Measurements from ENCODE around the gene GFI1.
"Not testable (repeated sequence)": the region's sequence is repeated elsewhere in the genome, so short reads cannot be mapped to it uniquely, and the experiment has no call there.

Gene GFI1

DNA sequence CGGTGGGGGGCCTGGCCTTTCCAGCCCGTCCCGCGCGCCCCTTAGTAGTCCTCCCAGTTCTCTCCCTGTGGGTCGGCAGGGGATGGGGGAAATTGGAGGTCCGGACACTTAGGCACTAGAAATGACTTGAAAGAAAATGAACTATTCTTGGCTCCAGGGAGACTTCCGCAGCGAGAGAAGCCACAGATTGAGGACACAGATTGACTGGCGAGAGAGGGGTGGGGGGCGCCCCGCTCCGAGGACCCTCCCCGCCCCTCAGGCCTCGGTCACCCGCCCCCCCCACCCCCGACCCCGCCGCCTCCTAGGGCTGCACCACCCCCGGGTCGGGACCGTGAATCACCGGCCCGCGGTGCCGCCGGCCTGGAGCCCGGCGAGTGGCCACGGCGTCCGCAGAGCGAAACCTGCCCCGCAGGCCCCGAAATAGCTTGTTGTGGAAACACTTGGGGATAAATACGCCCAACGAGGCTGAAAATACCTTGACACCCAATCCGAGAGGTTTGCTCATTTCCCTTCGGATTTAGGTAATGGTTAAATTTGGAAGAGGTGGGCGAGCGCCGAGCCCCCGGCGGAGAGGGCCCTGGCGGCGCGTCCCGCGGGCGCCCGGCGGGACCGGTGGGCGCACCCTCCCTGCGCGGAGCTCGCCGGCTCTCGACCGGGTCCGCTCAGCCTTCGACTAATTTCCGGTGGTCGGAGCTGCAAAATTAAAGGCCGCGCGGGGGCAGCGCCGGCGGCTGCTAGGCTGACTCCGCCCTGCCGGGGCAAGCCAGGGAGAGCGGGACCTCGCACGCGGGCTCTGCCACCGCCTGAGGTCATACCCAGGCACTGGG is at the start of gene GFI1:
TSS of gene GFI1 (minus strand) at position 675 of the 827 bp plus-strand sequence. CDS start 3,438 bp downstream, outside the sequence.
- DNase-seq (ENCODE audit: low spot score): peak; percentile 64

DNA sequence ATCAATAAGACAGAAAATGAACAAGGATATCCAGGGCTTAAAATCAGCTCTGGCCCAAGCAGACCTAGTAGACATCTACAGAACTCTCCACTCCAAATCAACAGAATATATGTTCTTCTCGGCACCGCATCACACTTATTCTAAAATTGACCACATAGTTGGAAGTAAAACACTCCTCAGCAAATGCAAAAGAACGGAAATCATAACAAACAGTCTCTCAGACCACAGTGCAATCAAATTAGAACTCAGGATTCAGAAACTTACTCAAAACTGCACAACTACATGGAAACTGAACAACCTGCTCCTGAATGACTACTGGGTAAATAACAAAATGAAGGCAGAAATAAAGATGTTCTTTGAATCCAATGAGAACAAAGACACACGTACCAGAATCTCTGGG is 45.6 kb upstream of the GFI1 start:
- not testable (repeated sequence) for DNase-seq (ENCODE audit: low spot score)

DNA sequence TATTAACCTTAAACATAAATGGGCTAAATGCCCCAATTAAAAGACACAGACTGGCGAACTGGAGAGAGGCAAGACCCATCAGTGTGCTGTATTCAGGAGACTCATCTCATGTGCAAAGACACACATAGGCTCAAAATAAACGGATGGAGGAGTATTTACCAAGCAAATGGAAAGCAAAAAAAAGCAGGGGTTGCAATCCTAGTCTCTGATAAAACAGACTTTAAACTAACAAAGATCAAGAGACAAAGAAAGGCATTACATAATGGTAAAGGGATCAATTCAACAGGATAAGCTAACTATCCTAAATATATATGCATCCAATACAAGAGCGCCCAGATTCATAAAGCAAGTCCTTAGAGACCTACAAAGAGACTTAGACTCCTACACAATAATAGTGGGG is 45.2 kb upstream of the GFI1 start:
- DNase-seq (ENCODE audit: low spot score): not testable (repeated sequence)

DNA sequence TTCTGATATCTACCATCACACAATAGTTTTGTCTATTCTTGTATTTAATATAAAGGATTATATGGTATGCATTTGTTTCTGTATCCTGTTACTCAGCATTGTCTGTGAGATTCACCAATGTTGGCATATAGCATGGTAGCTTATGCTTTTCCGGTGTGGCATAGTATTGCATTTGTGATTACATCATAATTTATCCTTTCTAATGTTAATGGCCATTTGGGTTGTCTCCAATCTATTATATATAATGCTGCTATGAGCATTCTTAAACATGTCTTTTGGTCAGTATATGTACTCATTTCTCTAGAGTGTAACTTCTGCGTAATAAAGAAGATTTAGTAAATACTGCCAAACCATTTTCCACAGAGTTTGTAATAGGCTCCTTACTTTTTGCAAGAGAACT is 40.9 kb upstream of the GFI1 start:
- no peak for DNase-seq (ENCODE audit: low spot score)

DNA sequence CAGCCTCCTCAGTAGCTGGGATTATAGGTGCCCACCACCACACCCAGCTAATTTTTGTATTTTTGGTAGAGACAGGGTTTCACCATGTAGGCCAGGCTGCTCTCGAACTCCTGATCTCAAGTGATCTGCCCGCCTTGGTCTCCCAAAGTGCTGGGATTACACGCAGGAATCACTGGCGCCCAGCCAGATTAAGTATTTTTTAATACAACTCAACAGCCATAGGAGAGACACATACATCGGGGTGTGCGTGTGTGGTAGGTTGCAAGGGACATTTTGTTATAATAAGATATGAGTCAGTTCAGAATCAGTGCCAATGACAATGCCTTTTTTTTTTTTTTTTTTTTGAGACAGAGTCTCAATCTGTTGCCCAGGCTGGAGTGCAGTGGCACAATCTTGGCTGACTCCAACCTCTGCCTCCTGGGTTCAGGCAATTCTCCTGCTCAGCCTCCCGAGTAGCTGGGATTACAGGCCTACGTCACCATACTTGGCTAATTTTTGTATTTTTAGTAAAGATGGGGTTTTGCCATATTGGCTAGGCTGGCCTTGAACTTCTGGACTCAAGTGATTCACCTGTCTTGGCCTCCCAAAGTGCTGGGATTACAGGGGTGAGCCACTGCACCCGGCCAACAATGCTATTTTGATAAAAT is 38.3 kb upstream of the GFI1 start:
- DNase-seq (ENCODE audit: low spot score): not testable (repeated sequence)

DNA sequence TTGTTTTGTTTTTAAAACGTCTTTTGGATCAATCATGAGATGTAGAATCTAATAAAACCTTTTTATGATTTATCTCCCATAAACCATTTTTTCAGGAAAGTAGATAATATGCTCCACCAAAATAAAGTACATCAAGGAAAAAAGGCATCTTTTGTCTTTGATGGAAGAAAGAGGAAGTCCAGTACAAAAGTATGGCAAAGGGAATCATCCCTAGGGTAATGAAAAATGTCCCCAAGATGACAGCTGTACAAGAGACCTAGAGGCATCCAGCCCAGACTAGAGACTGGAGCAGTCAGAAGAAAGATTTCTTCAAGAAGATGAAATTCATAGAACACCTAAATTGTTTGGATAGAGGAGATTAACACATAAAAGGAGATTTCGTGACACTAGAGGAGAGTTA is 32.3 kb upstream of the GFI1 start:
- DNase-seq (ENCODE audit: low spot score): no peak

DNA sequence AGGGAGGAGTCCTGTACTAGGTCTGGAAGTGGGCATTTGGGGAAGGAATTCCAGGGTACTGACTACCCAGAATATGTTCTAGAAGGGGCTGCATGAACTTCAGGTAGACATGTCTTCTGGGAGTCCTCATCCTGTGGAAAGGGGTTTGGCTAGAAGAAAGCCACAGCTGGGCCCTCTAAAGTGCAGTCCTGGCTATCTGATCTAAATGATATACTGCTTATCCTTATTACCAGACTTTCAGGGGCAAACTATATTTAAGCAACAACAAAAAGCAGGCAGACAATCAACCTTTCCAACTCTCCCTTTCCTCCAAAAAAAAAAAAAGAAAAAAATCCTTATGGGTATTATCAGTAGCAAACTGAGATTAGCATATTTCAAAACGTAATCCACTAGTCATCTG is 29.8 kb upstream of the GFI1 start:
- DNase-seq (ENCODE audit: low spot score): no peak

DNA sequence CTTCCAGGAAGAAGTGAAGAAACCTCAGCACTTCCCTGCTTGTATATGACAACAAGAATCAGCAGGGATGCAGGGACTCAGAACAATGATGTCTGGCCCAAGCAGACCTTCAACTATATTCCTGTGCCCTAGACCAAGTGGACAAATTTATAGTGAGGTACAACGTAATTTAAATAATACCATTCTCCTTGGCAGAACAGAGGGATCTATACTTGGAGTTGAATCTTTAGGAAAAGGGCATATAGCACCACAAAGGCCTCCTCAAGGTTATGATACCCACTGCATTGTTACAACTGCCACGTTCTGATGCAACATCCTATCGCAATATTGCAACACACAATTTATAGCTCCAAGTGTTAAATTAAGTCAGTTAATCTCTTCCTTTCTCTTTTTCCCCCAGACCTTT is 29.1 kb upstream of the GFI1 start:
- DNase-seq (ENCODE audit: low spot score): no peak

DNA sequence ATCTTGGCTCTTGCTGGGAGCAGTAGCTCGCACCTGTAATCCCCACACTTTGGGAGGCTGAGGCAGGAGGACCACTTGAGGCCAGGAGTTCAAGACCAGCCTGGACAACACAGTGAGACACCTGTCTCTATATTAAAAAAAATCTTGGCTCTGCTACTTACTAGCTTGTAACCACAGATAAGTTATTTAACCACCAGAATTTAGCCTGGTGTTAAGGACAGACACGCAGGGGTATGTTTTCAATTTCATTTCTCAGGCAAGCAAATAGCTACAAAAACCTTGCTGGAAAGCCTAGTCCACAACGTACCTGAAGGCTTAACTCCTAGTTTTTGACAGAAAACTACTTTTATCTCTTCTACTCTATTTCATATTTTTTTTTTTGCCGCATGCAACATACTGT is 24.8 kb upstream of the GFI1 start:
- no peak for DNase-seq (ENCODE audit: low spot score)

DNA sequence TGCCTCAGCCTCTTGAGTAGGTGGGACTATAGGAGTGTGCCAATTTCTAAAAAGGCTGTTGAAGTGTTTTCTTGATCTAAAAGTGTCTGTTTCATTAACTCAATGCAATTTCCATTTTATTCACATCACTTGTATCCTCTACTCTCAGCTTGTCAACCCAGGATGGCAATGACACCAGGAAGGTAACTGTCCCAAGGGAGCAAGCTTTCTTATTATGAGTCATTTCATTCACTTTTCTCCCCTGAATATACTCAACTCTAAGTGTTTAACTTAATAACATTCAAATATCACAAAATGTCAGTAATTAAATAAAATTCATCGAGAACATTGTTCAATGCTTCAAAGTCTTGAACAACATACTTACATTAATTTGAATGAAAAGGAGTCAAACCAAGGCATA is 22.9 kb upstream of the GFI1 start:
- no peak for DNase-seq (ENCODE audit: low spot score)

DNA sequence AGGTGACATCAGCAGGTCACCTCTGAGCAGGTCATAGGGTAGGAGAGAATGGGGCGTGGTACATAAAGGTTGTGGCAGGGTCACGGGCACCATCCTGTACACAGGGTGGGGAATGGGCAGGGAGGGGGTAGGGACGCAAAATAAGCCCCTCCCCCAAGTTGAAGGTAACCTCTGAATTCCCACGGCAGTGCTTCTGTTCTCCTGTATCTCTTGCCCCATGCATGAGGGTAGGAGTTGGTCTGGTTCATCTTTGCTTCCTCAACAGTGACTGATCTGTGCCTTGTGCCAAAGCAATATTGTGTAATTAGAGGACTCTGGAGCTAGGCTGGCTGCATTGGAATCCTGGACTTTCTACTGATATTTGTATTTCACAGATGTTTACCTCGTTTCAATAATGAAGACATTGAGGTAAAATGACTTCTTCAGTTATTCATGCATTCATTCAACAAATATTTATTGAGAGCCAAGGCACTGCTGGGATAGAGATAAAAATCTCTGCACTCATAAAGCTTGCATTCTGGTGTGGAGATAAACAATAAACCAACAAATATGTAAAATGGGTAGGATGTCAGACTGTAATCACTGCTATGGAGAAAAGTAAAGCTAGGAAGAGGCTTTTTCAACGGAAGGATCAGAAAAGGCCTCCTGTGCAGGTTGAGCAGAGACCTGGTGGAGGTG is 18.4 kb upstream of the GFI1 start:
- no peak for DNase-seq (ENCODE audit: low spot score)

DNA sequence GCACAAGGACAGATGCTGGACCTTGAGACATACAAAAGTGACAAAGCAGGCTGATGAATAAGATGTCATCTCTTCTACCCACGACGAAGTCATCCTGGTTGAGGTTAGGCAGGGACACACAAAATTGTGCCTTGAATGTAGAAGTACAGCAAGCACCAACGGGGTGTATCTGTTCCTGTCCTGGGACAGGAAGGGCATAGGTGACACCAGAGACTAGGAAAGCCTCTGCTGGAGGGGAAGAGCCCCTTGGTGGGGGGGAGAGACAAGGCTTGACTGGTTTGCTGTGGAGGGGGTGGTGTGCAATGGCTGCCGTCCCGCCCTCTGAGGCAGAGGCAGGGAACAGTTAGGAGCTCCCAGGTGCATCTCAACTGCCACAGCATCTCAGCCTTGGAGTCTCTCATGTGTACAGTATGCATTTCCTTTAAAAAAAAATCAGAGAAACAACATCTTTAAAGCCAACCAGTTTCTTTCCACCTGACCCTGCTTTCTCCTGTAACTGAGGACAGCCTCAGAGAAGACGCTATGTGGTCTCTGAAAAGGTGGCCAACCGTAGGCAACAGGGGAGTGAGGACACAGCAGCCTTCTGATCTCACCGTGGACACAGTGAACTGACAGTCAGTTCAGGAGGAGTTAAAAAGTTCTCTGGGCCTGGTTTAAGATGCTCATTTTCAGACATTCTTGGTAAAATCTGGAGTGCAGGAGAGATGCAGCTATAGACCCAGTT is 17.7 kb upstream of the GFI1 start:
- no peak for DNase-seq (ENCODE audit: low spot score)

DNA sequence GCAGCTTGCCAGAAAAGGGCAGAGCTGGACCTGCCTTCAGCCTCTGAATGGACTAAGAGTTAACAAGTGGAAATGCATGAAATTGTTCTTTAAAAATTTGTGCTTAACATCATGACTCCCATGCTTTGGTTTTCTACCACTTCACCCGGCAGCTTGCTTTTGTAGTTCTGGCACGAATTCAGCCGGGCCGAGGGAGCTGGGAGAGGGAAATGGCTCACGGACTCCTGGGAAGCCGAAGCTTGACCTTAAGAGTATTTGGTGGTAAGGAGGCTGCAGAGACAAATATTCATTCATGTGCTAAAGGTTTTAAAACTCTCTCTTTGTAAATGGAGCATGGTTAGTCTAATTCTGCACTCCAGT is 17.2 kb upstream of the GFI1 start:
- DNase-seq (ENCODE audit: low spot score): no peak

DNA sequence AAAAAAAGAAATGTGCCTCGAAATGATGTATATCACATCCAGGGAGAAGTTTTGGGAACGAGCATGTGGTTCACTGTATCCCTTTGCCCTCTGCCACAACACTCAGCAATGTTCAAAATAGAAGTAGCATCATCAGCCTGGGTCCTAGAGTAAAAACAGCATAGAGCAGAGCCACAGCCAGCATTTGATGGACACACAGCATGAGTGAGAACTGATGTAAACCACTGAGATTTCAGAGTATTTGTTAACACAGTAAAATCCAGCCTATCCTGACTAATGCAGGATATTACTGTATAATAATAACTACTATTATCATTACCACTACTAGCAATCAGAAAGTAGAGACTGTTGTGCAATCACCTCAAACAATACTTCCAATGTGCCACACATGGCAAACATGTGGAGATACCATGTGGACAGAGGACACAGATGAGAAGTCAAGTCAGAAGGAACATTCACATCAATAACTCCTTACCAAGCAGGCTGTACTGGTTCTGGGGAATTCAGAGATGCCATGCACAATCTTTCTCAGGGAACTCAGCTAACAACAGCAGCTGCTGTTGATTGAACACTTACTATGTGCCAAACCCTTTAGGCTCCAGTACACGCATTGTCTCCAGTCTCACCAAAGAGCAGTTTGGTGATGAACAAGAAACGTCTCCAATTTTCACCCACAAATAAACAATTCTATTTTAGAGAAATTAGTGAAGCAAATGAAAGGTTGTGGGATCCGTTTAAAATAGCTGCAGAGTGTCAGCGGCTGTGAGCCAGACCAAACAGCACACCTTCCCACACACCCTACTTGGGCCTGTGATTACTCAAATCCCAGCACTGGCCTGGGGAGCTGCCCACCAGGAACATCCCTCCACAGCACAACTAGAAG is 16.6 kb upstream of the GFI1 start:
- no peak for DNase-seq (ENCODE audit: low spot score)

DNA sequence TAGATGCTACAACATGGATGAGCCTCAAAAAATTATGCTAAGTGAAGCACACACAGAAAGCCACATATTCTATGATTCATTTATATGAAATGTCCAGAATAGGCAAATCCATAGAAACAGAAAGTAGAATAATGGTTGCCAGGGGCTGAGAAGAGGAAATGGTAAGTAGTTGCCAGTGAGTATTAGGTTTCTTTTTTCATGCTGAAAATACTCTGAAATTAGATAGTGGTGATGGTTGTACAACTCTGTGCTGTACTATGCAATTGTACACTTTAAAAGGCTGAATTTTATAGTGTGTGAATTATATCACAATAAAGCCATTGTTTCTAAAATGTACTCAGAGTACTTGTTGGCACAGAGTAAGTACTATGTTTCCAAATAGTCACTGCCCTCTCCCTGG is 15.5 kb upstream of the GFI1 start:
- no peak for DNase-seq (ENCODE audit: low spot score)

DNA sequence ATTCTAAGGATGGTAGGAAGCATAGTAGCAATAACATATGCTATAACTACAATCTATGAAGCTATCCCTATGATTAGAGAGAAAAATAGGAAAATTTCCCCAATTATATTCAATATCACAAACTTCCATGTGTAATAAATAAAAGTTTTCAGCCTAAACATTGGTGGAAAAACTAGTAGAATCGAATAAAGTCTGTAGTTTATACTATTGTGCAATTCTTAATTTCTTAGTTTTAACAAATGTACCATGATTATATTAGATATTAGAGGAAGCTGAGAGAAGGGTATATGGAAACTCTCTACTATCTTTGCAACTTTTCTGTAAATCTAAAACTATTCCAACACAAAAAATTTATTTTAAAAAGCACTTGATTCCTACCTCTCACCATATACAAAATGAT is 13.8 kb upstream of the GFI1 start:
- no peak for DNase-seq (ENCODE audit: low spot score)

DNA sequence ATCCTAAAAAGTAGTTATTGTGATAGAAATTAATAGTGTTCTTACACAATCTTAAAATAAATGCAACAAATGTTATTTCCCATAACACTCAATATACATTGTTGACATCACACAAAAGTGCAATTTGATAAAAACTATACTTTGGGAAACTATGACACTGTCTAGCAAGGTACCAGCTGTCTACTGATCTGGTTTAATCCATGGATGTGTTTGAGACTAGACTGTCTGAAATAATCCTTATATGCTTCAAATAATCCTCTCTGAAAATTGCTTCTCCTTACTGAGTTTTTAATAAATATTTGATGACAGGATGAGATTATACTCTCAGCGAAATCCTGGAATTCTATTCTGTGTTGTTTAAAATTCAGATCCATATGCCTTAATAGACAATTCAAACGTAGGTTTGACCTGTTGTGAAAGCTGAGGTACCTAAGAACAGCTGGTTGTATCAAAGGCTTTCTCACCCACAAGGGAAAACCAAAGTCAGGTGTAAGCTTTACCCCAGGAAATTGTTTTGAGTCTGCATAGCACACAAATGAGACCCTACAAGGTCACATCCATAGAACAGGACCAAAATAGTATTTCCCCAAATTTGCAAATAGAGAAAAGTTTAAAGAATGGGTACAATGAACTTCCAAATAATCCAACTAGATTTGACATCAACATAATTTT is 8.8 kb upstream of the GFI1 start:
- DNase-seq (ENCODE audit: low spot score): no peak

DNA sequence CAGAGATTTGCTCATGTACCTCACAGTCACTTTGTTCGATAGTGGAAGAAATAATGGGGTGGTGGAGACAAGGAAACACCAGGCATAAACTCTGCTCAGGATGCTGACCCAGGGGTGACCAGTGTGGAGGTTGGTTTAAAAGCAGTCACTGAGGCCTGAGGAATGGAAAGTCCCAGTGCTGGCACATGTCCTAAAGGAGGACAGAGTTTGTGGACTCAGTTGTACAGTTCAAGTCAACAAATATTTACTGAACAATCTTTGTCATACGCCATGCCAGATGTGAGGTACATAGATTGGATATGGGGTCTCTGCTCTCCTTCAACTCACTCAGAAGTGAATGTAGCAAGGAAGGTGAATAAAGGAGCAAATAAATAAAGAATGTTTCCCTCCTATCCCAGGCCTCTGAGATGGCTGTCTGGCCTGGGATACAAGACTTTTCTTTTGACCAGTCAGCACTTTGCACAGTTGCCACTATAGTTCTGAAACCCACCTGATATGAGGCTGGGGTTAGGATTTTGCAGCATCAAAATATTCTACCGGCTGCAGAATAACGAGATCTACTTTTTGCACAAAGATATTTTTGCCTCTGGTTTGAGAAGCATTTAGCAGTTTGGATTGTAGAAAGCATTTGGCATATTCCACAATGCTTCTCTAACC is 7.9 kb upstream of the GFI1 start:
- no peak for DNase-seq (ENCODE audit: low spot score)

DNA sequence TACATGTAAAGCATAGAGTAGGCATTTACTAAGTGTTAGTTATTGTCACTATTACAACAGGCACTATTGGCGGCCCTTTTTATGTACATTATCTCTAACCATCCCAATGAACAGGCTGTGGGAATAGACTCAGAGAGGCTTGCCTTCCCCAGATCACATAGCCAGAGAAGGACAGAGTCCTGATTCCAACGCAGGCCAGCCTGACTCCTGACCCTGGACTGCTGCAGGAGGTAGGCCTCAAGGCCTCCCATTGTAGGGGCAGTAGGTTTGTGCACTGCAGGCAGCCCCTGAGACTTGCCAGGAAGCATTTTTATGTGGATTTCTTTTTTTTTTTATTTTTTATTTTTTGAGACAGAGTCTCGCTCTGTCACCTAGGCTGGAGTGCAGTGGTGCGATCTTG is 6.4 kb upstream of the GFI1 start:
- DNase-seq (ENCODE audit: low spot score): no peak

DNA sequence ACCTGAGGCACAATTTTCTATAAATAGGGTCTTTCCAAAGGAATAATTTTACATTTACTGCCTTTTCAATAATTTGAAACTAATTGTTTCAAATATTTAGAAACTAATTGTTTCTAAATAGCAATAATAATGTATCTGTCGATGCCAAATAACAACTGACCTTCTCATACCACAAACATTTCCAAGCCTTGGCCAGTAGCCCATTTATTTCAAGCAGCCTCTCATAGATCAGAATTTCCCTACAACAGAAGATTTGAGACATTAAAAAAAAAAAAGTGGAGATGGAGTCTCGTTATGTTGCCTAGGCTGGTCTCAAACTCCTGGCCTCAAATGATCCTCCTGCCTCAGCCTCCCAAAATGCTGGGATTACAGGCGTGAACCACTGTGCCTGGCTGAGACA is 2.1 kb upstream of the GFI1 start:
- no peak for DNase-seq (ENCODE audit: low spot score)

DNA sequence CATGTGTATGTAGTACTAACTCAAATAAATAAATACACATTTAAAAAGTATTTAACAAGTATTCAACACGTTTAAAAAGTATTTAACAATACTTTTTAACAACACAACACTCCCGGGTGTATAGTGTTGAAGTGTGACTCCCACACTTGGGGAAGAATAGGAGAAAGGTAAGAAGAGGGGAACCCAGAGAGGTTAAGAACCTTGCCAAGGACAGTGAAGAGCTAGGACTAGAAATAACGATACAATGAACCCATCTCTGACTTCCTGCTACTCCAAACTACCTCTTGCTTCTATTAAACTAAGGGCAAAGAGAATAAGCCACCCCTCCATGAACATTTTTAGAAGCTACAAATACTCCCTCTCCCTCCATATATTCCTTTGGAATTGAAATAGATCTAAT is 1.7 kb upstream of the GFI1 start:
- DNase-seq (ENCODE audit: low spot score): no peak
